Kidney epithelial cell (primary cell): ENCODE results near the gene DNMT3B. TPM values are rescaled to one million over a fixed set of nuclear protein-coding genes. Genes with fewer than 3 reads are reported as not detected.

ENCODE experiments used
- DNase-seq: peaks from one replicate; pipeline ENCODE4 v3.0.0-alpha.2; 2010; ENCODE audit warnings: low read depth
- H3K27me3 ChIP-seq: 2 replicates; pipeline ENCODE4 v1.6.0; 2011; ENCODE audit warnings: low read length; ENCODE audit not compliant: control insufficient read depth, insufficient read depth
- H3K36me3 ChIP-seq: 2 replicates; pipeline ENCODE4 v1.5.1; 2011; ENCODE audit warnings: low read length; ENCODE audit not compliant: control insufficient read depth, insufficient read depth
- H3K4me3 ChIP-seq: 2 replicates; pipeline ENCODE4 v1.5.1; 2011; ENCODE audit warnings: low read depth, mild to moderate bottlenecking, control low read depth, low read length
- total RNA-seq: library from RNA; depleted of rRNA; stranded (reverse); fragments of >200 nt; gene quantifications from 2 replicates; pipeline ENCODE4 v1.2.3, GENCODE V29; 2015
- TF ChIP-seq, protein P1 (sequence below): IDR thresholded peaks from 2 replicates; pipeline ENCODE4 v1.5.1; 2011; ENCODE audit warnings: mild to moderate bottlenecking, moderate library complexity, low read length, control low read depth, inconsistent platforms; ENCODE audit not compliant: insufficient read depth, poor library complexity, severe bottlenecking

The DNMT3B gene
- total RNA-seq, 1 donor from 2014 or later: 9.0 TPM

DNA sequence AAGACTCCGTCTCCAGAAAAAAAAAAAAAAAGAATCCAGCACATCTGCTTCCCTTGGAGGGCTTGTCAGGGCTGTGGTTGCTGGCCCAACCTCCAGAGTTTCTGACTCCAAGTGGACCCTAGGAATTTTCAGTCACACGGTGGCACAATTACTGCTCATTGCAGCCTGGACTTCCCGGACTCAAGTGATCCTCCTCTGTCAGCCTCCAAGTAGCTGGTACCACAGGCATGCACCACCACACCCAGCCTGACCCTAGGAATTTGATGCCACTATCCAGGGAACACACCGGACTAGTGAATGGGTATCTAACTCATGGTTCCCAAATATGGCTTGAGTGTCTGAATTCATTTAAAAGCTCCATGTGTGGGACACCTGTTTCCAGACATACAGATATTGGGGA is 47.7 kb downstream of the DNMT3B start:
- H3K27me3 ChIP-seq: no peaks in the 10 kb centered on the region
- H3K36me3 ChIP-seq: no peaks in the 10 kb centered on the region
- no peak for DNase-seq
- H3K4me3 ChIP-seq: no peak overlapping the region
- TF ChIP-seq, protein P1, sequence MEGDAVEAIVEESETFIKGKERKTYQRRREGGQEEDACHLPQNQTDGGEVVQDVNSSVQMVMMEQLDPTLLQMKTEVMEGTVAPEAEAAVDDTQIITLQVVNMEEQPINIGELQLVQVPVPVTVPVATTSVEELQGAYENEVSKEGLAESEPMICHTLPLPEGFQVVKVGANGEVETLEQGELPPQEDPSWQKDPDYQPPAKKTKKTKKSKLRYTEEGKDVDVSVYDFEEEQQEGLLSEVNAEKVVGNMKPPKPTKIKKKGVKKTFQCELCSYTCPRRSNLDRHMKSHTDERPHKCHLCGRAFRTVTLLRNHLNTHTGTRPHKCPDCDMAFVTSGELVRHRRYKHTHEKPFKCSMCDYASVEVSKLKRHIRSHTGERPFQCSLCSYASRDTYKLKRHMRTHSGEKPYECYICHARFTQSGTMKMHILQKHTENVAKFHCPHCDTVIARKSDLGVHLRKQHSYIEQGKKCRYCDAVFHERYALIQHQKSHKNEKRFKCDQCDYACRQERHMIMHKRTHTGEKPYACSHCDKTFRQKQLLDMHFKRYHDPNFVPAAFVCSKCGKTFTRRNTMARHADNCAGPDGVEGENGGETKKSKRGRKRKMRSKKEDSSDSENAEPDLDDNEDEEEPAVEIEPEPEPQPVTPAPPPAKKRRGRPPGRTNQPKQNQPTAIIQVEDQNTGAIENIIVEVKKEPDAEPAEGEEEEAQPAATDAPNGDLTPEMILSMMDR: no peak

DNA sequence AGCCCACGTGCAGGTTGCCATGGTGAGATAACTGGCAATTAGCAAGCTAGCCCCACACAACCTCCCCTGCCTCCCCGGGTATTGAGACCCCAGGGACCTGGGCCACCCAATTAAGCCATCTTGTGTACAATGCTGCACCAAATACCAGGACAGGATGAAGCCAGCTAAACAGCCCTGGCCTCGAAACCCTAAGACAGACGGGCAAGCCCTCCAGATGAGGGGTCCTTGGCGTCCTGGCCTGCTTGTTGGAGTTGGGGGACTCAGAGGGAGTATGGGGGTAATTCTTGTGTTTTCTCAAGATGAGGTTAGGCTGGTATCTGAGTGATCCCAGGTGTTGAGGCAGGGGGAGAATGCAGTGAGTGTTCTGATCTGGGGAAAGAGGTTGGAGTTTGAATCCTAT is 48.8 kb downstream of the DNMT3B start:
- no peaks in the 10 kb centered on the region for H3K27me3 ChIP-seq
- no peaks in the 10 kb centered on the region for H3K36me3 ChIP-seq
- no peak overlapping the region for H3K4me3 ChIP-seq
- DNase-seq: no peak
- TF ChIP-seq, protein P1: no peak

GRCh38 chr20:32811886-32812285 is 49.7 kb downstream of the DNMT3B start:
- no peak for DNase-seq
- TF ChIP-seq, protein P1: no peak
- H3K36me3 ChIP-seq: no peaks in the 10 kb centered on the region
- no peaks in the 10 kb centered on the region for H3K27me3 ChIP-seq
- no peak overlapping the region for H3K4me3 ChIP-seq

DNA sequence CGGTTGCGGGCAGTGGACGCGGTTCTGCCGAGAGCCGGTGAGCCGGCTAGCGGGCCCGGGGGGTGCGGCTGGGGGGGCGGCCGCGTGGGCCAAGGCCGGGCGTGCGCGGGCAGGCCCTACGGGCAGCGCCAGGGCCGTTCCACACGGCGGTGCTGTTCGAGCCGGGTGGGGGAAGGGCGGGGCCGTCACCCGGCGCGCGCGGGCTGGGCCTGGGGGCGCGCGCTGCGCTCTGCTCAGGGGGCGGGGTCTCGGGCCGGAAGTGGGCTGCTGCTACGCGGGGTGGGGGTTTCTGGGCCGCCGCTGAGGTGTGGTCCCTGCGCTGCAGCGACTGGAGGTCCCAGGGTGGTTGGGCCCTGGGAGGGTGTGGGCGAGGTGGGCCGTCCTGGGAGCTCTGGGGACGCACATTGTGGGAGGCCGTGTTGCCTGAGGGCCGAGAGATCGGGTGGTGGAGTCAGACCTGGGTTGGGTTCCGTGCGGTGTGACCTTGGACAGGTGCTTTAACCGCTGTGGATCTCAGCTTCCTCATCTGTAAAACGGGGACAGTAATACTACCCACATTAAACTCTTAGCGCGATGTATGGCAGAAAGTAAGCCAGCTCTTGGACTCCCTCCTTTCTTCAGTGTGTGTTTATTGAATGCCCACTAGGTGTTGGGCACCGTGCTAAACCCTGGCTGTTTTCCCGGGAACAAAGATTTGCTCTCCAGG is 58.0 kb downstream of the DNMT3B start:
- Histone ChIP-seq H3K27me3 (no peaks in the 10 kb centered on the region), H3K4me3 (peak overlapping the region; percentile 65), H3K36me3 (no peaks in the 10 kb centered on the region)
- DNase-seq: no peak
- TF ChIP-seq, protein P1: no peak

DNA sequence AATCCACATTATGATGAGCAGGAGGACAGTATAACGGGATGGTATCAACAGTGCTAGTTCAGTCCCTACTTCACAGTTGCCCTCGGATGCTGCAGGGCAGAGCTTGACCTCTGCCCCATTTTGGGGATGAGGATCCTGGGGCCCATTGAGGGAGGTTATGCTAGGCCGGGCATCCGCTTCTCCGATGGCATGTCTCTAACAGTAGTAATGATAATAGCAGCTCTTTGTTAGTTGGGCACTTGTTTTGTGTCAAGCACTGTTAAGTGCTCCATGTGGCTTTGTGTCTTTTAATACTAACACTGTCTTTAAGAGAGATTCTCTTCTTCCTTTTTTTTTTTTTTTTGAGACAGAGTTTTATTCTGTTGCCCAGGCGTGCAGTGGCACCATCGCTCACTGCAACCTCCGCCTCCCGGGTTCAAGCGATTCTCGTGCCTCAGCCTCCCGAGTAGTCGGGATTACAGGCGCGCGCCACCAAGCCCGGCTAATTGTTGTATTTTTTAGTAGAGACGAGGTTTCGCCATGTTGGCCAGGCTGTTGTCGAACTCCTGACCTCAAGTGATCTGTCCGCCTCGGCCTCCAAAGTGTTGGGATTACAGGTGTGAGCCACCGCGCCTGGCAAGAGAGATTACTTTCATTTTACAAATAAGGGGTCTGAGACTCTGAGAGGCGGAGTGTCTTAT is 58.7 kb downstream of the DNMT3B start:
- DNase-seq: no peak
- Histone ChIP-seq H3K36me3 (no peaks in the 10 kb centered on the region), H3K4me3 (peak overlapping the region; percentile 65), H3K27me3 (no peaks in the 10 kb centered on the region)
- TF ChIP-seq, protein P1: no peak

GRCh38 chr20:32822225-32822624 is 60.0 kb downstream of the DNMT3B start:
- no peak overlapping the region for H3K4me3 ChIP-seq
- H3K36me3 ChIP-seq: no peaks in the 10 kb centered on the region
- H3K27me3 ChIP-seq: no peaks in the 10 kb centered on the region
- no peak for DNase-seq
- TF ChIP-seq, protein P1: no peak
